SK-N-SH treated with all-trans-retinoic acid at 6 μM for 48 hours (cell line): ENCODE results near the gene CORO7.

ENCODE experiments used
- ATAC-seq: fragments of 200-7000 bp; cut with Tn5 transposase; 3 replicates; pipeline ENCODE4 v1.9.1; 2020; ENCODE audit warnings: mild to moderate bottlenecking, moderate library complexity
- ARNTL ChIP-seq: fragments of 450-650 bp; formaldehyde crosslinking; IDR thresholded peaks from 2 replicates; pipeline ENCODE4 v1.5.0; 2020; ENCODE audit warnings: low read depth, mild to moderate bottlenecking, moderate library complexity, borderline replicate concordance
- BACH2 ChIP-seq: fragments of 250-450 bp; sonication (Bioruptor Pico); IDR thresholded peaks from 2 replicates; pipeline ENCODE4 v1.9.0; 2021; ENCODE audit warnings: mild to moderate bottlenecking, borderline replicate concordance
- CSDC2 ChIP-seq: fragments of 250-450 bp; sonication (Bioruptor Pico); IDR thresholded peaks from 2 replicates; pipeline ENCODE4 v1.5.0; 2020; ENCODE audit warnings: mild to moderate bottlenecking, moderate library complexity
- ESRRG ChIP-seq: fragments of 250-450 bp; sonication (Bioruptor Pico); IDR thresholded peaks from 2 replicates; pipeline ENCODE4 v1.6.1; 2021; ENCODE audit warnings: mild to moderate bottlenecking
- GLIS3 ChIP-seq: fragments of 250-450 bp; sonication (Bioruptor Pico); IDR thresholded peaks from 2 replicates; pipeline ENCODE4 v1.5.0; 2020; ENCODE audit warnings: mild to moderate bottlenecking, moderate library complexity
- ISL1 ChIP-seq: fragments of 250-450 bp; sonication (Bioruptor Pico); IDR thresholded peaks from 2 replicates; pipeline ENCODE4 v2.1.2; 2022; ENCODE audit warnings: mild to moderate bottlenecking, moderate library complexity
- OSR1 ChIP-seq: fragments of 250-450 bp; sonication (Bioruptor Pico); IDR thresholded peaks from 2 replicates; pipeline ENCODE4 v1.8.0; 2022; ENCODE audit warnings: moderate library complexity, mild to moderate bottlenecking, inconsistent platforms
- PPARA ChIP-seq: fragments of 250-450 bp; sonication (Bioruptor Pico); IDR thresholded peaks from 2 replicates; pipeline ENCODE4 v1.5.0; 2020; ENCODE audit warnings: mild to moderate bottlenecking, borderline replicate concordance
- SNAI2 ChIP-seq: fragments of 250-450 bp; sonication (Bioruptor Pico); IDR thresholded peaks from 2 replicates; pipeline ENCODE4 v1.5.0; 2020; ENCODE audit warnings: mild to moderate bottlenecking, moderate library complexity
- TCF4 ChIP-seq: fragments of 250-450 bp; sonication (Bioruptor Pico); IDR thresholded peaks from 2 replicates; pipeline ENCODE4 v1.8.0; 2021; ENCODE audit warnings: mild to moderate bottlenecking, moderate library complexity, borderline replicate concordance
- ZC3H10 ChIP-seq: fragments of 250-450 bp; sonication (Bioruptor Pico); IDR thresholded peaks from 2 replicates; pipeline ENCODE4 v1.5.1; 2021; ENCODE audit warnings: mild to moderate bottlenecking, moderate library complexity
- ZFP3 ChIP-seq: fragments of 250-450 bp; sonication (Bioruptor Pico); IDR thresholded peaks from 2 replicates; pipeline ENCODE4 v1.5.0; 2020; ENCODE audit warnings: mild to moderate bottlenecking, moderate library complexity
- ZFP30 ChIP-seq: fragments of 450-650 bp; formaldehyde crosslinking; IDR thresholded peaks from 2 replicates; pipeline ENCODE4 v1.5.0; 2022; ENCODE audit warnings: mild to moderate bottlenecking, moderate library complexity
- ZNF8 ChIP-seq: fragments of 450-650 bp; formaldehyde crosslinking; IDR thresholded peaks from 2 replicates; pipeline ENCODE4 v1.5.0; 2020; ENCODE audit warnings: mild to moderate bottlenecking, moderate library complexity
- TF ChIP-seq, protein P1 (sequence below): fragments of 250-450 bp; sonication (Bioruptor Pico); IDR thresholded peaks from 2 replicates; pipeline ENCODE4 v1.8.0; 2021; ENCODE audit warnings: low read depth, mild to moderate bottlenecking, moderate library complexity, borderline replicate concordance
- TF ChIP-seq, protein P2 (sequence below): fragments of 250-450 bp; sonication (Bioruptor Pico); IDR thresholded peaks from 2 replicates; pipeline ENCODE4 v1.8.0; 2020; ENCODE audit warnings: mild to moderate bottlenecking, moderate library complexity, borderline replicate concordance
- TF ChIP-seq, protein P3 (sequence below): fragments of 250-450 bp; sonication (Bioruptor Pico); IDR thresholded peaks from 2 replicates; pipeline ENCODE4 v1.5.0; 2020; ENCODE audit warnings: mild to moderate bottlenecking, moderate library complexity
- TF ChIP-seq, protein P4 (sequence below): fragments of 250-450 bp; sonication (Bioruptor Pico); IDR thresholded peaks from 2 replicates; pipeline ENCODE4 v1.5.1; 2020; ENCODE audit warnings: low read depth, mild to moderate bottlenecking, moderate library complexity

Gene CORO7

DNA sequence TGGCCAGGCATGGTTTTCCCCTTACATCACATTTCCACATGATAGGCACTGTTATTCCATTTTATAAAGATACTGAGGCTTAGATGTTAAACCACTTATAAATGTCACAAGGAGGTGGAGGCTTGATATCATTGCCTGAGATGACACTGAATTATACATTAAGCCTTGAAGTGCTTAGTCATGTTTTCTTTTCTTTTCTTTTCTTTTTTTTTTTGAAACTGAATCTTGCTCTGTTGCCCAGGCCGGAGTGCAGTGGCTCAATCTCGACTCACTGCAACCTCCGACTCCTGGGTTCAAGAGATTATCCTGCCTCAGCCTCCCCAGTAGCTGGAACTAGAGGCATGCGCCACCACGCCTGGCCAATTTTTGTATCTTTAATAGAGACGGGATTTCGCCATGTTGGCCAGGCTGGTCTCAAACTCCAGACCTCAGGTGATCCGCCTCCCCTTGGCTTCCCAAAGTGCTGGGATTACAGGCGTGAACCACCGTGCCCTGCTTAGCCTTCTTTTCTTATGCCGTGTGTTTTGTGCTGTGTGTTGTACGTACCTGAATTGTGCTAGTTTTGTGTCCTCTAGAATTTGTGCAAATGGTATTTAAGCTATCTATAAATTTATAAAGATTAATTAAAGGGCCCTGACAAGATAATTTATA, 10.5 kb upstream of the CORO7 start:
- TF ChIP-seq OSR1 = no peak
- TF ChIP-seq, protein P1, sequence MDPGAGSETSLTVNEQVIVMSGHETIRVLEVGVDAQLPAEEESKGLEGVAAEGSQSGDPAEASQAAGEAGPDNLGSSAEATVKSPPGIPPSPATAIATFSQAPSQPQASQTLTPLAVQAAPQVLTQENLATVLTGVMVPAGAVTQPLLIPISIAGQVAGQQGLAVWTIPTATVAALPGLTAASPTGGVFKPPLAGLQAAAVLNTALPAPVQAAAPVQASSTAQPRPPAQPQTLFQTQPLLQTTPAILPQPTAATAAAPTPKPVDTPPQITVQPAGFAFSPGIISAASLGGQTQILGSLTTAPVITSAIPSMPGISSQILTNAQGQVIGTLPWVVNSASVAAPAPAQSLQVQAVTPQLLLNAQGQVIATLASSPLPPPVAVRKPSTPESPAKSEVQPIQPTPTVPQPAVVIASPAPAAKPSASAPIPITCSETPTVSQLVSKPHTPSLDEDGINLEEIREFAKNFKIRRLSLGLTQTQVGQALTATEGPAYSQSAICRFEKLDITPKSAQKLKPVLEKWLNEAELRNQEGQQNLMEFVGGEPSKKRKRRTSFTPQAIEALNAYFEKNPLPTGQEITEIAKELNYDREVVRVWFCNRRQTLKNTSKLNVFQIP (CRISPR knock-in tag) = no peak
- TF ChIP-seq, protein P2, sequence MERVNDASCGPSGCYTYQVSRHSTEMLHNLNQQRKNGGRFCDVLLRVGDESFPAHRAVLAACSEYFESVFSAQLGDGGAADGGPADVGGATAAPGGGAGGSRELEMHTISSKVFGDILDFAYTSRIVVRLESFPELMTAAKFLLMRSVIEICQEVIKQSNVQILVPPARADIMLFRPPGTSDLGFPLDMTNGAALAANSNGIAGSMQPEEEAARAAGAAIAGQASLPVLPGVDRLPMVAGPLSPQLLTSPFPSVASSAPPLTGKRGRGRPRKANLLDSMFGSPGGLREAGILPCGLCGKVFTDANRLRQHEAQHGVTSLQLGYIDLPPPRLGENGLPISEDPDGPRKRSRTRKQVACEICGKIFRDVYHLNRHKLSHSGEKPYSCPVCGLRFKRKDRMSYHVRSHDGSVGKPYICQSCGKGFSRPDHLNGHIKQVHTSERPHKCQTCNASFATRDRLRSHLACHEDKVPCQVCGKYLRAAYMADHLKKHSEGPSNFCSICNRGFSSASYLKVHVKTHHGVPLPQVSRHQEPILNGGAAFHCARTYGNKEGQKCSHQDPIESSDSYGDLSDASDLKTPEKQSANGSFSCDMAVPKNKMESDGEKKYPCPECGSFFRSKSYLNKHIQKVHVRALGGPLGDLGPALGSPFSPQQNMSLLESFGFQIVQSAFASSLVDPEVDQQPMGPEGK (CRISPR knock-in tag) = no peak
- TF ChIP-seq SNAI2 (CRISPR knock-in tag) = no peak
- TF ChIP-seq ARNTL (CRISPR knock-in tag) = no peak
- TF ChIP-seq BACH2 = no peak
- TF ChIP-seq ZNF8 = no peak
- no peak for ATAC-seq

DNA sequence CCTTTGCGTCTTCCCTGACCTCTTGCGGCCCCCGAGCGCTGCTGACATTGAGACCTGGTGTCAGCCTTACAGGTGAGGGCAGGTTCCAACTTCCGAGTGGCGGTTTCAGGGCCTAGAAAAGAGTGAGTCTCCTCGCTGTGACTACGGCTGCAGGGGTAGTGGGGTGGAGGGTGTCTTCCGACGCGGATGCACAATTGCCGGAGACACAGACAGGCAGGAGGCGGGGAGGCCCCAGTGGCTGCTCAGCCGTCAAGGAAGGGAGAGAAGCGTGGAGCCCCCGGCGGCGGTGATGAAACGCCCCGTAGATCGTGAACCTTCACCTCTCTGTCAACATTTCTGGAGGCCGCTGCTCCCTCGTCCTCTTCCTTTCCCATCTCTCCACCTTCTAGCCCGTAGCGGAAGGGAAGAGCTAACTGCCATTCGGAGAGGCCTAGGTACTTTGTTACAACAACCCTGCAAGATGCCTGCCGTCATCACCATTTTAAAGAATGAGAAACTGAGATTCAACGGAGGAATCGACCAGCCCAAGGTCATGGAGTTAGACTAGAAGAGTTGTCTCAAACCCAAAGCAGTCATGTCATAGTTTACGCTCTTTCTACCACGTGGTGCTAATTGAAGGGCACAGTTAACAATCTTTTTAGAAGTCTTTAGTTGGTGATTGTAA, 9.8 kb upstream of the CORO7 start:
- TF ChIP-seq ZFP3 (CRISPR knock-in tag) = no peak
- TF ChIP-seq, protein P2 (CRISPR knock-in tag) = no peak
- no peak for TF ChIP-seq ESRRG
- no peak for TF ChIP-seq CSDC2 (CRISPR knock-in tag)
- TF ChIP-seq, protein P3, sequence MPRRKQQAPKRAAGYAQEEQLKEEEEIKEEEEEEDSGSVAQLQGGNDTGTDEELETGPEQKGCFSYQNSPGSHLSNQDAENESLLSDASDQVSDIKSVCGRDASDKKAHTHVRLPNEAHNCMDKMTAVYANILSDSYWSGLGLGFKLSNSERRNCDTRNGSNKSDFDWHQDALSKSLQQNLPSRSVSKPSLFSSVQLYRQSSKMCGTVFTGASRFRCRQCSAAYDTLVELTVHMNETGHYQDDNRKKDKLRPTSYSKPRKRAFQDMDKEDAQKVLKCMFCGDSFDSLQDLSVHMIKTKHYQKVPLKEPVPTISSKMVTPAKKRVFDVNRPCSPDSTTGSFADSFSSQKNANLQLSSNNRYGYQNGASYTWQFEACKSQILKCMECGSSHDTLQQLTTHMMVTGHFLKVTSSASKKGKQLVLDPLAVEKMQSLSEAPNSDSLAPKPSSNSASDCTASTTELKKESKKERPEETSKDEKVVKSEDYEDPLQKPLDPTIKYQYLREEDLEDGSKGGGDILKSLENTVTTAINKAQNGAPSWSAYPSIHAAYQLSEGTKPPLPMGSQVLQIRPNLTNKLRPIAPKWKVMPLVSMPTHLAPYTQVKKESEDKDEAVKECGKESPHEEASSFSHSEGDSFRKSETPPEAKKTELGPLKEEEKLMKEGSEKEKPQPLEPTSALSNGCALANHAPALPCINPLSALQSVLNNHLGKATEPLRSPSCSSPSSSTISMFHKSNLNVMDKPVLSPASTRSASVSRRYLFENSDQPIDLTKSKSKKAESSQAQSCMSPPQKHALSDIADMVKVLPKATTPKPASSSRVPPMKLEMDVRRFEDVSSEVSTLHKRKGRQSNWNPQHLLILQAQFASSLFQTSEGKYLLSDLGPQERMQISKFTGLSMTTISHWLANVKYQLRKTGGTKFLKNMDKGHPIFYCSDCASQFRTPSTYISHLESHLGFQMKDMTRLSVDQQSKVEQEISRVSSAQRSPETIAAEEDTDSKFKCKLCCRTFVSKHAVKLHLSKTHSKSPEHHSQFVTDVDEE = no peak
- TF ChIP-seq, protein P4, sequence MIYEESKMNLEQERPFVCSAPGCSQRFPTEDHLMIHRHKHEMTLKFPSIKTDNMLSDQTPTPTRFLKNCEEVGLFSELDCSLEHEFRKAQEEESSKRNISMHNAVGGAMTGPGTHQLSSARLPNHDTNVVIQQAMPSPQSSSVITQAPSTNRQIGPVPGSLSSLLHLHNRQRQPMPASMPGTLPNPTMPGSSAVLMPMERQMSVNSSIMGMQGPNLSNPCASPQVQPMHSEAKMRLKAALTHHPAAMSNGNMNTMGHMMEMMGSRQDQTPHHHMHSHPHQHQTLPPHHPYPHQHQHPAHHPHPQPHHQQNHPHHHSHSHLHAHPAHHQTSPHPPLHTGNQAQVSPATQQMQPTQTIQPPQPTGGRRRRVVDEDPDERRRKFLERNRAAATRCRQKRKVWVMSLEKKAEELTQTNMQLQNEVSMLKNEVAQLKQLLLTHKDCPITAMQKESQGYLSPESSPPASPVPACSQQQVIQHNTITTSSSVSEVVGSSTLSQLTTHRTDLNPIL (CRISPR knock-in tag) = no peak
- no peak for TF ChIP-seq ZFP30 (CRISPR knock-in tag)
- no peak for TF ChIP-seq ARNTL (CRISPR knock-in tag)
- no peak for TF ChIP-seq ISL1 (CRISPR knock-in tag)
- no peak for TF ChIP-seq ZC3H10
- TF ChIP-seq SNAI2 (CRISPR knock-in tag) = no peak
- no peak for TF ChIP-seq TCF4 (CRISPR knock-in tag)
- TF ChIP-seq, protein P1 (CRISPR knock-in tag) = no peak
- no peak for TF ChIP-seq PPARA
- no peak for TF ChIP-seq GLIS3 (CRISPR knock-in tag)
- TF ChIP-seq, all 23 proteins: peak for 0
- peak; percentile 48 for ATAC-seq
